Right lobe of liver (tissue), 6 donors: ENCODE data around the gene LRRC53. TPM values are rescaled to one million over a fixed set of nuclear protein-coding genes. Genes with fewer than 3 reads are reported as not detected.

Experiments used
- ATAC-seq, 4 donors: fragments of 200-7000 bp; cut with Tn5 transposase; one replicate each; pipeline ENCODE4 v1.9.1; 2020; ENCODE audit warnings: mild to moderate bottlenecking in 4 of 4, moderate library complexity in 4 of 4
- DNase-seq, 3 donors: peaks; one replicate each; pipeline ENCODE4 v3.0.0-alpha.2; 2020
- H3K27ac ChIP-seq, 3 donors: fragments of 200-600 bp; one replicate each; pipeline ENCODE4 v1.8.0; 2022
- H3K27me3 ChIP-seq, 2 donors: fragments of 200-600 bp; one replicate each; pipeline ENCODE4 v1.8.0; 2022
- H3K36me3 ChIP-seq, 4 donors: fragments of 200-600 bp; sonication (generic) in 1 of 4; one replicate each; pipeline versions ENCODE4 v1.5.1 to v1.8.0; 2017 to 2022; ENCODE audit warnings: control low read depth in 1 of 4
- H3K4me1 ChIP-seq, 4 donors: fragments of 200-600 bp; sonication (generic) in 1 of 4; one replicate each; pipeline versions ENCODE4 v1.5.1 to v1.8.0; 2017 to 2022; ENCODE audit warnings: control low read depth in 1 of 4
- H3K4me3 ChIP-seq, 3 donors: fragments of 200-600 bp; one replicate each; pipeline ENCODE4 v1.8.0; 2022
- H3K9me3 ChIP-seq, 4 donors: fragments of 200-600 bp; sonication (generic) in 1 of 4; one replicate each; pipeline versions ENCODE4 v1.5.1 to v1.8.0; 2017 to 2022; ENCODE audit warnings: control low read depth in 1 of 4
- CTCF ChIP-seq, 4 donors: fragments of 200-600 bp in 3 of 4; fragments of 450-650 bp in 1 of 4; IDR thresholded peaks; one replicate each; pipeline versions ENCODE4 v1.5.1 to v1.8.0; 2016 to 2022; ENCODE audit warnings: antibody characterized with exemption in 4 of 4, mild to moderate bottlenecking in 2 of 4
- POLR2A ChIP-seq: fragments of 450-650 bp; IDR thresholded peaks from one replicate; pipeline ENCODE4 v1.6.1; 2017; ENCODE audit warnings: antibody characterized with exemption, mild to moderate bottlenecking
- WGBS: methylation state at CpG from one replicate; pipeline ENCODE4 v1.1.6; 2018; ENCODE audit warnings: low coverage, low lambda C conversion rate; ENCODE audit not compliant: insufficient coverage; ENCODE audit errors: missing lambda C conversion rate; 5-methylcytosine and 5-hydroxymethylcytosine counted together
- intact Hi-C, 2 donors: fragments of 100-400 bp; cut with DNase I; formaldehyde crosslinking; loops; one replicate each; pipeline versions ENCODE4 v1.11.2 to v1.14.1; 2022
- total RNA-seq, 6 experiments: library from RNA; depleted of rRNA in 2 of 6; stranded (reverse); fragments of >200 nt in 2 of 6; fragmentation: NEBNext Ultra II Directional in 3 of 6; extraction: Animal tissue kit (Norgen Biotek cat#: 25700) in 3 of 6; gene quantifications; one replicate each; pipeline versions ENCODE4 v1.1.0 to v1.2.4, GENCODE V29; 2016 to 2023
- donor health status: DM: no; HTN: yes; CAD: no.
- donor health status: DM: no; HTN: no; CAD: no.
- donor health status: DM: no; HTN: no; CAD: no.
- donor health status: DM: no; HTN: yes; CAD: no.
- donor health status: DM: no; HTN: yes; CAD: no.

The LRRC53 gene
- total RNA-seq, 6 experiments from 2014 or later, result not detected

- ATAC-seq (no peak), DNase-seq (no peak)
- Histone ChIP-seq H3K27ac (no peak overlapping the region), H3K36me3 (no peaks in the 10 kb centered on the region), H3K9me3 (no peaks in the 10 kb centered on the region), H3K4me3 (no peak overlapping the region), H3K4me1 (no peaks in the 10 kb centered on the region), H3K27me3 (no peaks in the 10 kb centered on the region)
- TF ChIP-seq POLR2A (no peak), CTCF (IDR thresholded peaks at IDR 0.05) (no peak)
- intact Hi-C loops, result no loop called here
- WGBS, result 67% methylated on average over 1 of the region's 1 CpG
Measured at GRCh38 chr1:74437035-74437434, 75.4 kb downstream of the LRRC53 start.

DNA sequence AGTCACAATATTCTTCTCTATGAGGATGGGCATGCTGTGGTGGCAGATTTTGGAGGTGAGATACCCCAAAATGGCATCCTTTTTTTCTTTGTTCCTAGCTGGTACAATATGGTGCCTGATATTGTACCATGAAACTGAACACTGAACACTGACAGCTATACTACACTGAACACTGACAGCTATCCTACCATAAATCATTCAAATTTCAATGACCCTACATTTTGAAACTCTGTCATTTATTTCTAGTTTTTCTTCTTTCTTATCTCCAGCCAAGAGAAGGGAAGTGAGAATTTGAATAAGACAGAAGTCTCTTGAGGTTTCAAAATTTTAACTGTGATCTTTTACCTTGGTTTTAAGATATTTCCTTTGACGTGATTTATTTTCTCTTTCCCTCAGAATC lies 76.3 kb downstream of the LRRC53 start:
- no peaks in the 10 kb centered on the region for H3K9me3 ChIP-seq
- no peak for TF ChIP-seq CTCF (IDR thresholded peaks at IDR 0.05)
- TF ChIP-seq POLR2A, result no peak
- H3K4me1 ChIP-seq, result no peaks in the 10 kb centered on the region
- 24% methylated on average over 1 of the region's 1 CpG for WGBS
- no peak overlapping the region for H3K27ac ChIP-seq
- H3K36me3 ChIP-seq, result no peaks in the 10 kb centered on the region
- H3K27me3 ChIP-seq, result no peaks in the 10 kb centered on the region
- no peak overlapping the region for H3K4me3 ChIP-seq
- no peak for DNase-seq
- intact Hi-C loops, result no loop called here
- ATAC-seq, result no peak

DNA sequence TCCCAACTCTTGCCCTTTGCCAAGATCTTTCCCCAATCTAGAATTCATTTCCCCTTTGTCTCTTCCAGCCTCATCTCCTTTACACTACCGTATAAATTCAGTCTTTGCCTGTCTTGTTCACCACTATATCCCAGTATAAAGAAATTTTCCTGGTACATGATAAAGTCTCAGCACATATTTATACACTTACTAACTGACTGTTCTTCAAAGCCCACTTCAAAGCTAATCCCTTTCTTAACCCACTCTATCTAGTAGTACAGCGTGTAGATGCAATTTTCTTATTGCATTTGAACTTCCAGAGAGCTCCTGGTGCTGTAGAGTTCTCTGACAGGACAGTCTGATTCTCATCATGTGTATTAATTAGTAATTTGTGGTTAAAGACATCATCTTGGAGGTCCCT lies 78.1 kb downstream of the LRRC53 start:
- no peaks in the 10 kb centered on the region for H3K36me3 ChIP-seq
- H3K4me3 ChIP-seq, result no peak overlapping the region
- no peaks in the 10 kb centered on the region for H3K27me3 ChIP-seq
- H3K4me1 ChIP-seq, result no peaks in the 10 kb centered on the region
- ATAC-seq, result no peak
- H3K9me3 ChIP-seq, result no peaks in the 10 kb centered on the region
- 36% methylated on average over 2 of the region's 2 CpGs for WGBS
- intact Hi-C loops, result no loop called here
- TF ChIP-seq CTCF (IDR thresholded peaks at IDR 0.05), result no peak
- no peak for TF ChIP-seq POLR2A
- DNase-seq, result no peak
- H3K27ac ChIP-seq, result no peak overlapping the region

- 0% methylated on average over 1 of the region's 1 CpG for WGBS
- Histone ChIP-seq H3K27me3 (no peaks in the 10 kb centered on the region), H3K36me3 (no peaks in the 10 kb centered on the region), H3K9me3 (no peaks in the 10 kb centered on the region), H3K4me1 (no peaks in the 10 kb centered on the region), H3K27ac (no peak overlapping the region), H3K4me3 (no peak overlapping the region)
- ATAC-seq (no peak), DNase-seq (no peak)
- no peak for TF ChIP-seq POLR2A
- TF ChIP-seq CTCF (IDR thresholded peaks at IDR 0.05), result no peak
- intact Hi-C loops, result no loop called here
Measured at GRCh38 chr1:74432325-74432724, 80.1 kb downstream of the LRRC53 start.

DNA sequence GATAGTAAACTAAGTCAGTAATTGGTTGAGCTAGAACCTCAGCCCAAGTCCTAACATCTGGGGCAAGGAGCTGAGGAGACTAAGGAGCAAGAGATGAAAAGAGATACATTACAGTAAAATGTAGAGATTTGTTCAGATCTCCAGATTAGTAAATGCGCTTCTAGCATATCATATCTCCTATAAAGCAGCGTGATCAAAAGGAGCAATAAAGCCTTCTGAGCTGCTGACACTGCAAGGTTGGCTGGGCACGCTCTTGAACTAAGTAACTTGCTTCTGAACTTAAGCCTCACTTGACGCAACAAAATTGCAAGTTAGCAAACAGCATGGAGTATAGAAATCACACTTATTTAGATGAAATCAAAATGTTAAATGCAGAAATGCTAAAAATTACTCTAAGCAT lies 80.9 kb downstream of the LRRC53 start:
- TF ChIP-seq CTCF (IDR thresholded peaks at IDR 0.05) (no peak), POLR2A (no peak)
- H3K9me3 ChIP-seq, result no peaks in the 10 kb centered on the region
- DNase-seq (no peak), ATAC-seq (no peak)
- H3K36me3 ChIP-seq, result no peaks in the 10 kb centered on the region
- no peak overlapping the region for H3K4me3 ChIP-seq
- intact Hi-C loops, result no loop called here
- H3K27ac ChIP-seq, result no peak overlapping the region
- H3K27me3 ChIP-seq, result no peaks in the 10 kb centered on the region
- WGBS, result 65% methylated on average over 4 of the region's 4 CpGs
- H3K4me1 ChIP-seq, result no peaks in the 10 kb centered on the region
